SK-N-SH (cell line): Measurements from ENCODE around the gene SLC5A9.

ENCODE experiments used
- CHD2 ChIP-seq: fragments of 150-350 bp; IDR thresholded peaks from 2 replicates; pipeline ENCODE4 v1.6.1; 2018; ENCODE audit warnings: low read length; ENCODE audit not compliant: partially characterized antibody
- CTCF ChIP-seq: fragments of 200-600 bp; sonication (generic); IDR thresholded peaks from 2 replicates; pipeline ENCODE4 v1.6.1; 2017; ENCODE audit warnings: antibody characterized with exemption, mild to moderate bottlenecking, moderate library complexity
- EP300 ChIP-seq, 2 experiments: IDR thresholded peaks; 2 replicates each; pipeline versions ENCODE4 v1.4.0 to v1.6.1; 2012; ENCODE audit warnings: borderline replicate concordance in 1 of 2, low read depth in 1 of 2, low read length in 1 of 2
- EZH2phosphoT487 ChIP-seq: fragments of 200-600 bp; sonication (generic); IDR thresholded peaks from 2 replicates; pipeline ENCODE4 v1.6.1; 2017; ENCODE audit warnings: low read depth, mixed run types, mild to moderate bottlenecking, antibody characterized with exemption, moderate library complexity, borderline replicate concordance
- RCOR1 ChIP-seq: fragments of 150-350 bp; IDR thresholded peaks from 2 replicates; pipeline ENCODE4 v1.6.1; 2017; ENCODE audit warnings: antibody characterized with exemption, low read length
- RFX5 ChIP-seq: IDR thresholded peaks from 2 replicates; pipeline ENCODE4 v1.6.1; 2012; ENCODE audit warnings: mild to moderate bottlenecking, improper control_type of control experiment, low read length
- USF1 ChIP-seq: IDR thresholded peaks from 2 replicates; pipeline ENCODE4 v1.4.0; 2012; ENCODE audit warnings: low read depth, borderline replicate concordance
- USF2 ChIP-seq: fragments of 150-350 bp; IDR thresholded peaks from 2 replicates; pipeline ENCODE4 v1.6.1; 2017; ENCODE audit warnings: antibody characterized with exemption, low read length, low read depth, borderline replicate concordance
- YY1 ChIP-seq: IDR thresholded peaks from 2 replicates; pipeline ENCODE4 v1.4.0; 2012; ENCODE audit warnings: low read depth, mild to moderate bottlenecking

GRCh38 chr1:48194801-48195200 lies 27.7 kb upstream of the SLC5A9 start:
- no peak for TF ChIP-seq CTCF
- TF ChIP-seq RCOR1 = no peak
- no peak for TF ChIP-seq USF2
- TF ChIP-seq USF1 = no peak
- no peak for TF ChIP-seq RFX5
- no peak for TF ChIP-seq EZH2phosphoT487
- no peak for TF ChIP-seq YY1
- no peak for TF ChIP-seq EP300 (IDR thresholded peaks at IDR 0.05; ENCODE audit: borderline replicate concordance in 1 of 2, low read depth in 1 of 2, low read length in 1 of 2)
- TF ChIP-seq CHD2 = no peak
